Breast epithelium (tissue), 3 donors: ENCODE data around the gene ZNF813.

Experiments
- POLR2A ChIP-seq: fragments of 450-650 bp; IDR thresholded peaks from one replicate; pipeline ENCODE4 v1.6.1; 2016; ENCODE audit warnings: antibody characterized with exemption, mild to moderate bottlenecking, moderate library complexity
- POLR2AphosphoS5 ChIP-seq, 3 donors: sonication (generic); formaldehyde crosslinking; IDR thresholded peaks; one replicate each; pipeline ENCODE4 v1.6.1; 2017; ENCODE audit warnings: antibody characterized with exemption in 3 of 3
- TF ChIP-seq, protein P1 (sequence below), 3 donors: fragments of 450-650 bp; IDR thresholded peaks; one replicate each; pipeline ENCODE4 v1.5.1; 2016 to 2017; ENCODE audit warnings: antibody characterized with exemption in 3 of 3, mild to moderate bottlenecking in 3 of 3, moderate library complexity in 3 of 3

DNA sequence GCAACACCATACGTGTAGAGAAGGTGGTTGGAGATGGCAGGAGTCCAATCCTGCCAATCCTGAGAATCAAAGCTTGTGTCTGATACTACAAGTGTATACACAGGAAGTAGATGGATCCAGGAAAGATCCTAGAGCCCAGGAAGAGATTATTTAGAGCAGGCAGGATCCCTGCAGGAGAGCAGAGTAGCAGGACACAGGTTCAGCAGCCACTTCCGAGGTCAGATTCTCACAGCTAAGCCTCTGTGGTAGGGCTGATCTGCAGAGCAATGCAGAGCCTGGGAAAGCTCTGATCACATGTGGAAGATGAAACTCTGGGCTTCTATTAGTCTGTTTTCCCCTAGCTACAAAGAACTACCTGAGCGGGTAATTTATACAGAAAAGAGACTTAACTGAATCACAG lies 41.9 kb downstream of the ZNF813 start:
- TF ChIP-seq POLR2A (no peak), POLR2AphosphoS5 (IDR thresholded peaks at IDR 0.05) (no peak)
- TF ChIP-seq, protein P1, sequence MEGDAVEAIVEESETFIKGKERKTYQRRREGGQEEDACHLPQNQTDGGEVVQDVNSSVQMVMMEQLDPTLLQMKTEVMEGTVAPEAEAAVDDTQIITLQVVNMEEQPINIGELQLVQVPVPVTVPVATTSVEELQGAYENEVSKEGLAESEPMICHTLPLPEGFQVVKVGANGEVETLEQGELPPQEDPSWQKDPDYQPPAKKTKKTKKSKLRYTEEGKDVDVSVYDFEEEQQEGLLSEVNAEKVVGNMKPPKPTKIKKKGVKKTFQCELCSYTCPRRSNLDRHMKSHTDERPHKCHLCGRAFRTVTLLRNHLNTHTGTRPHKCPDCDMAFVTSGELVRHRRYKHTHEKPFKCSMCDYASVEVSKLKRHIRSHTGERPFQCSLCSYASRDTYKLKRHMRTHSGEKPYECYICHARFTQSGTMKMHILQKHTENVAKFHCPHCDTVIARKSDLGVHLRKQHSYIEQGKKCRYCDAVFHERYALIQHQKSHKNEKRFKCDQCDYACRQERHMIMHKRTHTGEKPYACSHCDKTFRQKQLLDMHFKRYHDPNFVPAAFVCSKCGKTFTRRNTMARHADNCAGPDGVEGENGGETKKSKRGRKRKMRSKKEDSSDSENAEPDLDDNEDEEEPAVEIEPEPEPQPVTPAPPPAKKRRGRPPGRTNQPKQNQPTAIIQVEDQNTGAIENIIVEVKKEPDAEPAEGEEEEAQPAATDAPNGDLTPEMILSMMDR (IDR thresholded peaks at IDR 0.05), result no peak
